Posterior vena cava (tissue), 2 donors: ENCODE data around the gene ARMC12. TPM values are rescaled to one million over a fixed set of nuclear protein-coding genes. Genes with fewer than 3 reads are reported as not detected.

Experiments
- DNase-seq: peaks from one replicate; pipeline ENCODE4 v3.0.0-alpha.2; 2020; ENCODE audit warnings: low spot score
- intact Hi-C, 2 donors: fragments of 100-400 bp; cut with DNase I; formaldehyde crosslinking; loops; one replicate each; pipeline versions ENCODE4 v1.14.1 to v1.14.2; 2022 to 2023
- total RNA-seq, 2 donors: library from RNA; stranded (reverse); fragmentation: NEBNext Ultra II Directional; extraction: Animal tissue kit (Norgen Biotek cat#: 25700); gene quantifications; one replicate each; pipeline ENCODE4 v1.2.1, GENCODE V29; 2021
- donor health status: DM: yes; HTN: yes; CAD: no.
- donor health status: DM: yes; HTN: yes; CAD: no.

Gene ARMC12
- total RNA-seq, 2 donors from 2014 or later: 0.57 to 1.1 TPM

DNA sequence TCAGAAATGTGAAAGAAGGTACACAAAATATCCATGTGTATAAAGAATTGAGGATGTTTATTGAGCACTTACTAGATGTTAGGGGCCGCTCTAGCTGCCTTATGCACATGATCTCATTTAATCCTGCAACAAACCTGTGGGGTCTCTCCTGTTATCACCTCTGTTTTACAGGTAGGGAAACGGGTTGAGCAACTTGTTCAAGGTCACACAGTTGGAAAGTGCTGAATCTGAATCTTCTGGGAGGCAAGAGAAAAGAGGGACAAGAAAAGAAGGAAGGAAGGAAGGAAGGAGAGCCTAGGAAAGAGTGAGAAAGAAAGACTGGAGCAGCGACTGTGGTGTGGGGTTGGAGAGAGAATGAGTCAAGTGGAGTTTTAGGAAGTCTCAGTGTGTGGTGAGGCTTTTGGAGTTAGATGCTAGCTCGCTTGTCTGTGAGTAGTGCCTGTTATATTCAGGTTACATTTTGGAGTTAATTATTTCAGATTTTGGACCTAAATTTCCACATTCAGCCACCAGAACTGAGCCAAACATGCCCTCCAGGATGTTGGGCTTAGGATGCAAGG lies 51.7 kb downstream of the ARMC12 start:
- no peak for DNase-seq
- intact Hi-C loops: no loop called here

DNA sequence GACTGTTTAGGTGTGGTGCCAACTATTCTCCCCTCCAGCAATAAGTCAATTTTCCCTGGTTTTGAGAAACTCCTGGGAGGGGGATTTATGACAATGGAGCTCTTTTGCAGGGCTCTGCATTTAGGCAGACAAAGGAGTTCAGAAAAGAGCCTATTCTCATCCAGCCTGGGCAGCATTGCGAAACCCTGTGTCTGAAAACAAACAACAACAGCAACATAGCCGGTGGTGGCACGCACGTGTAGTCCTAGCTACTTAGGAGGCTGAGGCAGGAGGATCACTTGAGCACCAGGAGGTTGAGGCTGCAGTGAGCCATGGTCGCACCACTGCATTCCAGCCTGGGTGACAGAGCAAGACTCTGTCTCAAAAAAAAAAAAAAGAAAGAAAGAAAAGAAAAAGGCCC lies 53.9 kb downstream of the ARMC12 start:
- DNase-seq: no peak

DNA sequence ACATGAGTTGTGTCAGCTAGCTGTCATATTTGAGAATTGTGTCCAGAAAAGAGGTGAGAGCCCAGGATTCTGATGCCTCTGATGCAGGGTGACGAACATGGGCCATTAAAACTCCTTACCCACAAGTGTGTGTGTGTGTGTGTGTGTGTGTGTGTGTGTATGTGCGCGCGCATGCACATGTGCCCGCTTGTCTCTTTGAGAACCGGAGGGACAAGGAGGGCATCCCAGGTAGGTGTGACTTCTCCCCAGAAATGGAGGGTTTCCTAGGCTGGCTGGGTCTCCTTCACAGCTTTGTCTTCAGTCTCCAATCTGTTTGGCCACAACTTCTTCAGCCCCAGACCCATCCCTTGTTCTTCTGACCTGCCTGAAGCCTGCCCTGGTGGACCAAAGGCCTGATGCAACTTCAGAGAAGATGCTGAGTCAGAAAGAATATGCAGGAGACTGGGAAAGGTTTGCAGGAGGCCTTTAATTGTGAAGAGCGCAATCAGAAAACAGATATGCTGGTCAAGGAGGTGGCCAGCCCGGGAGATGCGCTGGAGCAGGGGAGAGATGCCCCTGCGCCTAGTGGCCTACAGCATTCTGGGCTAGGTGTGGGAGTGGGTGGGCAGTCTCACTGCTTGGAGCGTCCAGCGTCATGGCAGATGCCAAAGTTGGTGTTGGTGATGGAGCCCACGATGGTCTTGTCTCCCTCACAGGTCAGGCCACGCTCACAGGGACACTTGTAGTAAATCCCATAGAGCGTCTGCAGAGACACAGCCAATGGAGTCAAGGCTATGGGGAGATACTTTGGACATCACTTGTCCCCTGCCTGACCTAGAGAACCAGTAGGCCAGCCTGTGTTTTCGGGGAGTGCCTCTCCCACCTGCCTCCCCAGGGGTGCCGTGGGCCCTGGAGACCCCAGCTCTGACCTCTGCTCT lies 58.0 kb downstream of the ARMC12 start:
- no peak for DNase-seq
- intact Hi-C loops: no loop called here

More for the DNA sequence above, 53.9 kb downstream of the ARMC12 start:
- intact Hi-C loops: no loop called here

DNA sequence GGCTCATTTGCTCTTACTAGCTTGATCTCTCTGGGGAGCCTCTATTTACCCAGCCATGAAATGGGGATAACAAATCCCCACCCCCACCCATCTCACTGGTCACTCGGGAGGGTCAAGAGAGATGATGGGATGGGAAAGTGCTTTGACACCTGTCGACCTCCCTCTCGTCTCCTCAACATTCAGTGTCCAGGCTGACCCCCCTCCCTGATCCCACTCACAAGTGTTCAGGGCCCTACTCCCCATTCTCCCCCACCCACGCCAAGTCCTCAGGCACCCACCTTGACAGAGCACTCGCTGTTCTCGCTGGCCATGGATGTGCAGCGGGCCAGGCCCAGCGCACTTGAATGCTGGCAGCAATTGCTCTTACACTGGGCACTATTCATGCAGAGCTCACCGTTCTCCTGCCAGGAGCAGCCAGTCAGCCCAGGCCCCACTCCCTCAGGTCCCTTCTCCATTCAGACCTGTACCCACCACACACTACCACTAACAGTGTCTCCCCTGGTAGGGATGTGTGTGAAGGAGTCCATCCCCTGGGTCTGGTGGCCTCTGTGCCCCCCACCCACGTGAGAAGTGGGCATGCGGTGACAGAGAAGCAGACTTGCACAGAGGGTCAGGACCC lies 58.7 kb downstream of the ARMC12 start:
- intact Hi-C loops: no loop called here
- no peak for DNase-seq

- intact Hi-C loops: no loop called here
- no peak for DNase-seq
Observed at GRCh38 chr6:35796236-35796635, 59.4 kb downstream of the ARMC12 start.

- intact Hi-C loops: no loop called here
- no peak for DNase-seq
Observed at GRCh38 chr6:35797837-35798526, 61.1 kb downstream of the ARMC12 start.

Other genes with a start within 250 kb of the ARMC12 start
- 10 to 100 TPM; 69.8 to 73.8 TPM for gene TEAD3, start 240.0 kb upstream of the ARMC12 start, total RNA-seq
- gene TULP1, start 224.1 kb upstream of the ARMC12 start, total RNA-seq: not detected
- gene FKBP5, start 48.1 kb upstream of the ARMC12 start, total RNA-seq: 100 to 1,000 TPM in 1 of 2 donors, 10 to 100 TPM in 1; 83.1 to 193 TPM
- not detected for gene CLPSL2, start 39.6 kb downstream of the ARMC12 start, total RNA-seq
- gene CLPSL1, start 44.0 kb downstream of the ARMC12 start, total RNA-seq: not detected
- gene CLPS, start 60.3 kb downstream of the ARMC12 start, total RNA-seq: 1 to 10 TPM in 1 of 2 donors, not detected in 1; 2.2 TPM
- not detected for gene LHFPL5, start 68.3 kb downstream of the ARMC12 start, total RNA-seq
- 10 to 100 TPM; 29.0 to 30.7 TPM for gene SRPK1, start 184.1 kb downstream of the ARMC12 start, total RNA-seq